ENCODE results near the gene SRP54.
"Not testable (repeated sequence)": the region's sequence is repeated elsewhere in the genome, so short reads cannot be mapped to it uniquely, and the experiment has no call there.

The SRP54 gene

DNA sequence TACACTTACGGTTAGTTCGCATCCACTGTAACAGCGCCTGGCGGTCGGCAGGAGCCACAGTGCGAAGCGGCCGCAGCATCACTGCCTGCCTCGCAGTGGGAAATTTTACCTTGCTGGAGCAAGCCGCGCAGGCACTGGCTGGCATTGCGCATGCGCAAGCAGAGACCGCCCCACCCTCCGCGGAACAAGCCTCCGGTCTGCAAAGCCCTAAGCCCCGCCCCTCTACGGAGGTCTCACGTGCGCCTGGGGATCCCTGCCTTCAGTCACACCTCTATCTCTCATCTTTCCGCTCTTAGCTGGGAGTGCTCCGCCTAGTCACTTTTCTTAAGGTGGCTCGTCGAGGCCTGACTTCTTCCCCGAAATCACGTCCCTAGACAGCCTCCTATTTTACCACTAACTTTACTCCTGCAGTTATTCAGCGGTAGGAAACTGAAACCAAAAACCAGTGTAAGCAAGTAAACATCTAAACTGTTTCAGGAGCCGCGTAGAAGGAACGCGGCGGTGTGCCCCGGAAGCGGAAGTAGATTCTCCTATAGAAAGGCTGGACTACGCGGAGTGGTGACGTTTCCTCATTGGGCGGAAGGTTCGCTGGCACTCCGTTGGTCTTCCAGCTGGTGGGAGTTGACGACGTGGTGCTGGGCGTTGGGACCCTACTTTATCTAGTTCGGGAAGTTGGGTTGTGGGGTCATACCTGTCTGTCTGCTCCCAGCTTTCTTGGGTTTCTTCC, at the start of gene SRP54:
Gene SRP54 (plus strand): TSS at position 572 of the 727 bp plus-strand sequence. CDS start 13,718 bp downstream, outside the sequence.
- peak; percentile 95 for DNase-seq

DNA sequence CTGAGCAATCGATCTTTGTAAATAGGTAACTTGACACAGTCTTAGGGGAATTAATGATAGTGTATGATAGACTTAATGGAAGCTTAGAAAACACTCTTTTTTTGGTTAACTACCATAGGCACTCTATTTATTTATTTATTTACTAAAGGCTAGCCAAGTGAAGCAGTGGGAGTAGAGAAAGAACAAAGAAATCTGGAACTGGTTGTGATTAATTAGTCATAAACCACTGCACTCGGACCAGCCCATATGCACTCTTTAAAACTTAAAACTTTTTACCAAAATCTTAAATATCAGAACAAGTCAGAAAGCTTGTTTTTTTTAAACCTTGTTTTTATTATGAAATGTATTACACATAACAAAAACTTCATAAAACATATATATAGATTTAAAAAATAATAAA, 49.5 kb upstream of the SRP54 start:
- DNase-seq: no peak

DNA sequence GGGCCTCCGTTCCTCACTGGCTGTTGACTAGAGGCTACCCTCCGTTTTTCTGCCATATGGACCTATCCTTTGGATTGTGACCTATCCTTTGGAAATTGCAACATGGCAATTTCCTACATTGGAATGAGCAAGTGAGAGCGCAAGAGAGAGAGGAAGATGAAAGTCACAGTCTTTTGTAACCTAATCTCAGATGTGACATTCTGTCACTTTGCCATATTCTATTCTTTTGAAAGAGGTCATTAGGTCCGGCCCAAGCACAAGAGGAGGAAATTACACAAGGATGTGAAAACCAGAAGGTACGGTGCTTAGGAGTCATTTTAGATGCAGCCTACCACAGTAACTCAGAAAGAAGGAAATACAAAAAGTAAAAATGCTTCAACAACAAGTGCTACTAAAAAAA, 47.3 kb upstream of the SRP54 start:
- no peak for DNase-seq

DNA sequence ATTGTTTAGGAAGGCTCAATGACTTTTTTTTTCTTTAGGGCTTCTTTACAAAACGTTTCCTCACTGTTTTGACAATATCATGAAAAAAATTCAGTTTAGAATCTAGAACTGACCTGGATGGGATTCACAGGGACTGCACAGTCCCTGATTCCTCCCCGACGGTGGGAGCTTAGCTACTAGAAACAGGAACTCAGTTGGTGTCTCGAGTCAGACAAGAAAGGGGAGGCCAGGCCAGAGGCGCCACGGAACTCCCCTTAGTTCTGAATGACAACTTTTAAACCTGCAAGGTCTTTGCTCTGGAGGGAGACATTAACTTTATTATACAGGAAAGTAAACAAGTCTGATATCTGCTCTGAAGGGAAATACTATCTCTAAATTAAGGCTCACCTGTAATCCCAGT, 45.4 kb upstream of the SRP54 start:
- DNase-seq: no peak

DNA sequence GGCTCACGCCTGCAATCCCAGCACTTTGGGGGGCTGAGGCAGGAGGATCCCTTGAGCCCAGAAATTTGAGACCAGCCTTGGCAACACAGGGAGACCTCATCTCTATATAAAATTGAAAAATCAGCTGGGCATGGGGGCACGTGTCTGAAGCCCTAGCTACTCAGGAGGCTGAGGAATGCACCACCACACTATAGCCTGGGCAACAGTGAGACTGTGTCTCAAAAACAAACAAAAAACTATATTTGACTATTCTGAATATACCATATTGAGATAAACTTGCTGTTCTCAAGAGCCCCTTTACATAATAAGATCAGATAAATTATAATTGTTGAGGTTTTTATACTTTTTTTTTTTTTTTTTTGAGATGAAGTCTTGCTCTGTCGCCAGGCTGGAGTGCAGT, 44.9 kb upstream of the SRP54 start:
- no peak for DNase-seq

DNA sequence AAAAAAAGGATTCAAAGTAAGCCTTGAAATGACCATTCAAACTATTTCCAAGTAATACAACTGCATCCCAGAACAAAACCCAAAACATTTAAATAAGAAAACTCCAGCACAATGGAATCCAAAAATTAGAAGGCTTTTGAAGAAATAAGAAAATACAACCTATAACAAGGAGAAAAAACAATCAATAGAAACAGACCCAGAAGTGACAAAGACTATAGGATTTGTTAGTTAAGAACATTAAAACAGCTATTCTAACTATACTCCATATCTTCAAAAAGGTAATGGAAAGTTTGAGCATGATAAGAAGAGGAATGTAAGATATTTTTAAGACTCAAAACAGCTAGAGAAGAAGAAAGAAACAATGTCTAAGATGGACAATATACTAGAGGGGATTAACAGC, 39.3 kb upstream of the SRP54 start:
- no peak for DNase-seq

DNA sequence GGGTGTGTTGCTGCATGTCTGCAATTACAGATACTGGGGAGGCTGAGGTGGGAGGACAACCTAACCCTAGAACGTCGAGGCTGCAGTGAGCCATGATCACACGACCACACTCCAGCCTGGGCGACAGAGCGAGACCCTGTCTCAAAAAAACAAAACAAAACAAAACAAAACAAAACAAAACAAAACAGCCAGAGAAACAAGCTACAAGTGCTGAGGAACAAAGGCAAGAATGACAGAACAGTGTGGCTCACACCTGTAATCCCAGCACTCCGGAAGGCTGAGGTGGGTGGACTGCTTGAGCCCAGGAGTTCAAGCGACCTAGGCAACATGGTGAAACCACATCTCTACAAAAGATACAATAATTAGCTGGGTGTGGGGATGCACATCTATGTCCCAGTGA, 38.0 kb upstream of the SRP54 start:
- DNase-seq: no peak

DNA sequence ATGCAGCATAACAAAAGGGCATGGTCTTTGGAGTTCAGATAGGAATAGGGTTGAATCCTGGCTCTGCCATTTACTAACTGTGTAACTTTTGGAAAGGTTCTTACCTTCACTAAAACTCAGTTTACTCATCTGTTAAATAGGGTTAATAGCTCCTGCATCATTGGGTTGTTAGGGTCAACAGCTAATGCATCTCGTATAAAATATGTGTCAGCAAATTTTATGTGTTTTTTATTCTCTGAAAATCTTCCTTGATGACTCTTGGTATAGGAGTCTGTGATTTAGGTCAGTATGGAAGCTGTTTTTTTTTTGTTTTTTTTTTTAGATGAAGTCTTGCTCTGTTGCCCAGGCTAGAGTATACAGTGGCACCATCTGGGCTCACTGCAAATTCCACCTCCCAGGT, 36.1 kb upstream of the SRP54 start:
- no peak for DNase-seq

DNA sequence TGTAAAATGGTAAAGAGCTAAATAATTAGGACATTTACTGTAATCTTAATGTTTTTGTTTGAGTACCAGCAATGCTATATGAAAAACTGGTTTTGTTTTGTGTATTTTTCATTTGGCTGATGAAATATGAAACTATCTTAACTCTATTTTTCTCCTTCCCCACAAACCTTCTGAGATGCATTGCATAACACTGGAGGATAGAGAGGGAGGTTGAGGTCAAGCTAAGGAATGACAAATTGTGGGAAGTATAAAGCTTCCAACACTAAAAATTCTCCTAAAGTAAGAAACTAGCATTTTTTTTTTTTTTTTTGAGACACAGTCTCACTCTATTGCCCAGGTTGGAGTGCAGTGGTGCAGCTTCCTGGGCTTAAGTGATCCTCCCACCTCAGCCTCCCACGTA, 31.5 kb upstream of the SRP54 start:
- no peak for DNase-seq

DNA sequence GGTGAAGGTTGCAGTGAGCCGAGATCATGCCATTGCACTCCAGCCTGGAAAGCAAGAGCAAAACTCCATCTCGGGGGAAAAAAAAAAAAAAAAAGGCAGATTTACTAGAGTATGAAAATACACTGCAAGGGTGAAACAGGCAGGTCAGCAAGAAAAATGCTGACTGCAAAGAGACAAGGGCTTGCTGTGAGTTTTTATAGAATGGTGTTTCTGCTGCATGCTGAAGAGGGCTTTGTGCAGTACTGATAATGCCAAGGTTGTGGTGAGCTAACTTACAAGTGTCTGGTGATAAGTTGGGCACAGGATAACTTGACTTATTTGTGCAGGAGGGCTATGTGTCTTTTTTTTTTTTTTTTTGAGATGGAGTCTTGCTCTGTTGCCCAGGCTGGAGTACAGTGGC, 25.9 kb upstream of the SRP54 start:
- no peak for DNase-seq

DNA sequence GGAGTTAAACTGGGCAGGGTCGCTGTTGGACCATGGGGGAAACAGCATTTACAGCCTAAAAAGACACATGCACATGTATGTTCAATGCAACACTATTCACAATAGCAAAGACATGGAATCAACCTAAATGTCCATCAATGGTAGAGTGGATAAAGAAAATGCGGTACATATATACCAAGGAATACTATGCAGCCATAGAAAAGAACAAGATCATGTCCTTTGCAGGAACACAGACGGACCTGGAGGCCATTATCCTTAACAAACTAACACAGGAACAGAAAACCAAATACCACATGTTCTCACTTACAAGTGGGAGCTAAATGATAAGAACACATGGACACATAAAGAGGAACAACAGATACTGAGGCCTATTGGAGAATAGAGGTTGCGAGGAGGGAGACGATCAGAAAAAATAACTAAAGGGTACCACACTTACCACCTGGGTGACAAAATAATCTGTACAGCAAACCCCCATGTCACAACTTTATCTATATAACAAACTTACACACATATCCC, 25.0 kb upstream of the SRP54 start:
- no peak for DNase-seq

DNA sequence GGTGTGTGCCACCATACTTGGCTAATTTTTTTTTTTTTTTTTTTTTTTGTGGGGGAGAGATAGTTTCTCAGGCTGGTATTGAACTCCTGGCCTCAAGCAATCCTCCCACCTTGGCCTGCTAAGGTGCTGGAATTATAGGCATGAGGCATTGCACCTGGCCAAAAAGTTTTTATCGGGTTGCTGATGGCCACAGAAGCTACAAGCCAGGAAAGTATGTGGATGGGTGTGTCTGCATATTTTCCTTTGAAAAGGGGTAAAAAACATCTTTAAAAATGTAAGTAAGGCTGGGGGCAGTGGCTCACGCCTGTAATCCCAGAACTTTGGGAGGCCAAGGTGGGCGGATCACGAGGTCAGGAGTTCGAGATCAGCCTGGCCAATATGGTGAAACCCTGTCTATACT, 20.7 kb upstream of the SRP54 start:
- DNase-seq: not testable (repeated sequence)

DNA sequence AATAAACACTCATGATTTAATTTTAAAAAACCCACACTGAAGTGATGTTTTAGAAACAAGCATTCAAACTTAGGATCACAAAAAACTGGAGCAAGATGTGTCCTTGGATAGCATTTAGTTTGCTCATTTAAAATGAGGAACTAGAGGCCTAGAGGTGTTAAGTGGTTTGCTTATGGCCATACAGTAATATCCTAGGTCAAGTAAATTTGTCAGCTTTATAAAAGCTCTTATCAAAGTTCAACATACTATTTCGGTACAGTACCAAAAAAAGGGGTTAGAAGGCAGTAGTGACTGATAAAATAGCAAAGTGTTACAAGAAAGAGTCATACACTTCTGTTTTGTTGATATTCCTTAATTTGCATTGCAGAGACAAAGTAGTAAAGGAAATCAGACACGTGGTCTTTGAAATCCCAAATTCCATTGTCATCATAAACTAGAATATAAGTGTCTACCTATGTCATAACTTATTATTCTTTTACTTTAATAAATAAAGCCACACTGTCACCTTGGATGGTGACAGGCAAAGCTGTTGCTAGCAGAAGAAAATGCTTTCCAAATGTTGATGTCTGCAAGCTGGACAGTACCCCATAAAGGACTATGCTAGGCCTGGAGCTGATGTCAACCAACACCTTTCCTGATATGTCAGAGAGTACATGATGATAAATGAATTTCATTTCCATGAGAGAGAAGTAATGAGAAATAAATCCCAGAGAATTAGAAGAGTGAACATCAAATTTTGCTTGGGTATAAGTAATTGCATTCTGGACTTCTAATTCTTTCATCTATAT, 17.6 kb upstream of the SRP54 start:
- DNase-seq: no peak

DNA sequence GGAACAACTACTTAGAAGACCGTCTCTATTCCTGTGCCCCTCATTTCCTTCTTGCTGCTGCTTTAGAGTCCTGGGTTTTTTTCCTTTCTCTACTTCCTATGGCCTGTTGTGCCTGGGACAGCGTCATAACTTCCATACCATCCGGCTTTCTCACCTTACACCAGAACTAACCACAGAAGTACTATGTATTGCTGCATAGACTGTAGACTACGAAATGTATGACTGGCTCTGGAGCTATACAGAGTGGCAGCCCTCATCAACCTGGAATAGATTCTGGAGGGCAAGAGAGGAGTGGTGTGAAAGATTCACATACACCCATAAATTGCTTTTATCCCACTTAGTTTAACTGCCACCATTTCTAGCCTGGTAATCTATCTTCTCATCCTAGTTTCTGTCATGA, 16.9 kb upstream of the SRP54 start:
- DNase-seq: no peak

DNA sequence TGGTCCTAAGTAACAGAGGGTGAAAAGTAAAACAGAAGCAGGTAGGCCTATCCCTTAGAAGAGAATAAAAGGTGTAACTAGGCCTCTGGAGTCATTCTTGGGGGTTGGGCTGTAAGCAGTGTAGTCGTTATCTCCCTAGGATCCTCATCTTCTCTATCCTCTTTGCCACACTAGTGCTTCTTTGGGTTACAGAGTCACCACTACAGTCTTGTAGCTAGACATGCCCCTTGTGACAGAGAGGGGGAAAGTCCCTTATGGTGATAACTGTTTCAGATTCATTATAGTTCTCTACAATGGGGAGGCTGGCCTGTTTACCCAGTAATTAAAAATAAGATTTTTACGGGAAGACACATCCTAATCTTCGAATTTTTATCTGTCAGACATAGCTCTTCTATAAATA, 16.4 kb upstream of the SRP54 start:
- no peak for DNase-seq

DNA sequence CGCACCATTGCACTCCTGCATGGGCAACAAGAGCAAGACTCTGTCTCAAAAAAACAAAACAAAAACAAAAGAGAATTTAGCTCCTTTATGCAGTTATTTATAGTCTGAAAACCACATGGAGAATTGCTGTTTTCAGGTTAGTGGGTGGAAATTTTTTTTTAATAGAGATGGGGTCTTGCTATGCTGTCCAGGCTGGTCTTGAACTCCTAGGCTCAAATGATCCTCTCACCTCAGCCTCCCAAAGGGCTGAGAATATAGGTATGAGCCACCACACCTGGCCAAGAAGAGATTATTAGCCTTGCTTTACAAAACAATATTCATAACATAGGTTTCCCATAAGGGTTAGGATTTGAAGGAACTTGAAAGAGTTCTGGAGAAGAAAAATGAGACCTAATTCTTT, 12.1 kb upstream of the SRP54 start:
- no peak for DNase-seq

DNA sequence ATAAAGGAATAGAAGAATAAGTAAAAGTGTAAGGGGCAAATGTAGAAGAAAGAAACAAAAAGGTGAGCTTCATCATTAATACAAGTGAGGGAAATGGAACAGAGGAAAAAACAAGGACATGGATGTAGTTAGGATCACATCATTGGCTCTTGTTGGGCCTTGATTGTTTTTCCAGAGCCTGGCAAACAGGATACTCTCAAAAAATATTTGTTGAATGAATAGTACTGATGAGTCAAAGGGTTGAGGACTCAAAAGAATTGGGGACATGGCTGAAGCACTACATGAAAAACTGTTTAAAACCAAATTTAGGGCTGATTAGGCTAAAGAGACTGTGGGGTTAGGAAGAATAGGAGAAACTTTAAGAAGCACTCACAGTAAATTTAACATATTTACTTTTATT, 11.4 kb upstream of the SRP54 start:
- no peak for DNase-seq

DNA sequence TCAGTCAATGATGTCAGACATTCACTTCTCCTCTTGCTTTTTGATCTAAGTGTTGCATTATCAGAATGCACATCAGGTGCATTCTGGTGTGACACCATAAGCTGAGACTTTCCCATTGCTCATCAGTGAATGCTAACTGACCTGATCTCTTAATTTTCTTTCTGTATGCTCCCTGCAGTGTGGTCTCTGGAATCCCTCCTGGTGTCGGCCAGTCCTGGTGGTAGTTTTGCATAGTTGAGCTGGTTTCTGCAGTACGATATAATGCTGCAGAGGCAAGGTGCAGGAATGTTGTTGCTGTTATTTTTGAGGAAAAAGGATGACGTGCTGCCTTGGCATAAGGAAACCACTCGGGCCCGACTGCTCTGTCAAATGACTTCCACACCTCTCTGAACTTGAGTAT, 11.0 kb upstream of the SRP54 start:
- DNase-seq: no peak

DNA sequence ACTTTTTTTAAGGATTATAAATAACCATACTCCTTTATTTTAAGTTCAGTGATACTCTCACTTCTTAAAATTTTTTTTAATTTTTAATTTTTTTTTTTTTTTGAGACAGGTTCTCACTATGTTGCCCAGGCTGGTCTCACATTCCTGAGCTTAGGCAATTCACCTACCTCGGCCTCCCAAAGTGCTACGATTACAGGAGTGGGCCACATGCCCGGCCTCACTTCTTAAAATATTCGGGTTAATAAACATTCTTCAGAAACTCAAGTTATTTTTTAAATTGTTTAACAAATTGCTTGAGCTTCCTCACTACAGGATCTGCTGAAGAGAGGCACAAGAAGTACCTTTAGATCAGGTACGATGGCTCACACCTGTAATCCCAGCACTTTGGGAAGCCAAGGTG, 4.3 kb upstream of the SRP54 start:
- no peak for DNase-seq

DNA sequence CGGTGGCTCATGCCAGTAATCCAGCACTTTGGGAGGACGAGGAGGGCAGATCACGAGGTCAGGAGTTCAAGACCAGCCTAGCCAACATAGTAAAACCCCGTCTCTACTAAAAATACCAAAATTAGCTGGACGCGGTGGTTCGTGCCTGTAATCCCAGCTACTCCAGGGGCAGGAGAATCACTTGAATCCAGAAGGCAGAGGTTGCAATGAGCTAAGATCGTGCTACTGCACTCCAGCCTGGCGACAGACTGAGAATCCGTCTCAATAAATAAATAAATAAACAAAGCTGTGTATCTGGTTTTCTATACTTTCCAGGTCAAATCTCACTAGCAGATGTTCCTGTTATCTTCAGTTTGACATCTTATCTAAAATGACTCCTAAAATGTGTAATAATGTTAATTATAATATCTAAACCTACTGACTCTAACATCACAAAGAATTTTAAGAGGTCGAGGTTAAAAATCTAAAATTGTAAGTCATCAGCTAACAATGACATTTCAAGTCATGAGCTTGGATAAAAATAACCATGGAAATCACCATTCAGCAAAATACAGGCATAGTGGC, 2.4 kb upstream of the SRP54 start:
- DNase-seq: no peak

DNA sequence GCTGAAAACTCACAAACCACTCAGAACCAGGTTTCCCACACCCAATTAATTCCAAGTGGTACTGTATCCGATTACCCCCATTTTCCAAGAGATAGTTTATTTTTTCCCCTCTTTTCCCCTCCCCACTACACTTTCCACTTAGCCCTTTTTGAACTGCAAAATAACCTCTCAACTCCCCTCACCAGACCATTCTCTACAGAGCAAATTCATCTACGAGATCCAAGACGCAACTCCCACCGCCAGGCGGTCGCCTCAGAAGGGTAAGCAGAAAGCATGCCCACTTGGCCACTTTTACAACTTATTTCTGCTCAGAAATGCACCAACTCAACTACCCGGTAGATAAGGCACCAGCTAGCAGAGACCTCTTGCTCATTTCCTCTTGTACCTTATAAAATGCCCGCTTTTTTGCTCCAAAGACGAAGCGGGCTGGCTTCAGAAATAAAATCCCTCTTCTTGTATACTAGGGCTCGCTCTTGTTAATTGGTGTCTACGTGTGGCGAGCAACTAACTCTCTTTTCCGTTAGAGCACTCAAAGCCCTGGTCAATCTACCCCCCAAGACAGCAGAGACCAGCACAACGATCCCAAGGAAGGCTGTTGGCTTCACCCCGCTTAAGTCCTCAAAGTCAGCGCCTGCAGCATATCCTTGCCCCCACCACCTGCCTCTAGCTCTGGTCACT, 910 bp upstream of the SRP54 start:
- peak; percentile 69 for DNase-seq

DNA sequence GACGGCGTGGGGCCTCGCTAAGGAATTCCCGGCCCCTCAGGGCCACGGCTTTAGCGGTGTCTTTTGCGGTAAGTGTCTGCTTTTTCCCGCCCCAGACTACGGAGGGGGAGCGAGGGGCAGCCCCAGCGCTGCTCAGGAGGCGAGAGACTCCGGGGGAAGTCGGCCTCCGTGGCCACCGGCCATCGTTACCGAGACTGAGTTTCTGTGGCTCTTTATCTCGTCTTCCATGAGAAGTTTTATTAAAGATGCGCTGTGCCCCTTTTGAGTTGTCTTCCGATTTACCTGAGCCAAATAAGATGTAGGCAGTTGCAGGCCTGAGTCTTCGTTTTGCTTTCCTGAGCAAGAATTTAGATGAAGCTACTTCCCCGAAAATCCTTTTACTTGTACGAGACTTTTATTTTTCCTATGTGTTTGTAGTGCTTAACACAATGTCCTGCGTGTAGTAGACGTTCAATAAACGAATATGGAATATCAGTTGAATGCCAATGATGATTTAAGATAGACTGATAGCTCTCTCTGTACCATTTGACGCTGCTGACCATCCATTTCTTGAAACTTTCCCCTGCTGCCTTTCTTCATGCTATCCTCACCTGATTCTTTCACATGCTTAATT, 462 bp downstream of the SRP54 start:
- DNase-seq: no peak

DNA sequence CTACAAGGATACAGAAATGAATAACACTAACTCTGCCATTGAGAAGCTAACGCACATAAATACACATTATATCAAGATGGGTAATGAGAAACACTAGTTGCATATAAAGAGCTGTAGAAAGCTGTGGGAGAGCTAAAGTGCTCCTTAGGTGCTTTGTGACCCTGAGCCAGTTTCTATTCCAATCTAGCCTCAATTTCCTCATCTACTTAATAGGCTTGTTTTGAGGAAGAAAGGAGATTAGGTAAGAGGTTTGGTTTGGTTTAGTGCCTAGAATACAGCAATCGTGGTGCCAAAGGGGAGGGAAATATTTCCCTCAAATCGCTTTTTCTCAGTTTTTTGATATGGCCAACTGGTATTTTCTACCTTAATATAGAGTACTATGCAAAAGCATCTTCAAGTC, 994 bp downstream of the SRP54 start:
- no peak for DNase-seq
